ENCODE results near the gene C1GALT1.
"Not testable (repeated sequence)": the region's sequence is repeated elsewhere in the genome, so short reads cannot be mapped to it uniquely, and the experiment has no call there.

C1GALT1 gene

DNA sequence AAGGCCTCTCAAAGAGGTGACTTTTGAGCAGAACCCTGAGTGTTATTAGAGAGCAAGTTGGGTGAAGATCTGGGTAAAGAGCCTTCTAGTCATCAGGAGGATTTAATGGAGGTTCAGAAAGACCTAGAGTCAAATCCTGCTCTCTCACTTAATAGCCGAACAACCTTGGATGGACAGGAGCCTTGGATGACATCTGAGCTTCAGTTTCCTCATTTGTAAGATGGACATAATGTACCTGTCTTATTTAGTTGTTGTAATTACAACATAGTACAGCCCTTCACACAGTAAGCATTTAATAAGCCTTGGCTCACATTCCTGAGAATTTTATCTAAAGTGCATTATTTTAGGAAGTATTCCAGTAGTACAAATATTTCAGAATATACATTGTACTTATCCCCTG lies 57.0 kb downstream of the C1GALT1 start:
- DNase-seq = no peak

DNA sequence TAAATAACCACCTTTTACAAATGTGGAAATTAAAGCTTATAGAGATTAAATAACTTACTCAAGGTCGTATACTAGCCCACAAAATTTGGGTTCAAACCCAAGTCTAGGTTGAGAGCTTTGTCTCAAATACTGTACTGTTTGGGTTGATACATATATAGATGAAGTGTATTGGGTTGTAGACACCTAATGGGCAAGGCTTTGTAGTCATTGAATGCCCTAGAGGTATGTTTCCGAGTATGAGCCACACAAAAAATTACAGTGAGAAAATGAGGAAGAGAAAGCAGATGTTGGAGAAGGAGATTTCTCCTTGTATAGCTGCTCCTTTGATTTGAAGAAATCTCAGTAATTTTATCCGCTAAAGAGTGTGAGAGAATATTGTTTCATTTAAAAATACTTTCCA lies 60.6 kb downstream of the C1GALT1 start:
- no peak for DNase-seq

DNA sequence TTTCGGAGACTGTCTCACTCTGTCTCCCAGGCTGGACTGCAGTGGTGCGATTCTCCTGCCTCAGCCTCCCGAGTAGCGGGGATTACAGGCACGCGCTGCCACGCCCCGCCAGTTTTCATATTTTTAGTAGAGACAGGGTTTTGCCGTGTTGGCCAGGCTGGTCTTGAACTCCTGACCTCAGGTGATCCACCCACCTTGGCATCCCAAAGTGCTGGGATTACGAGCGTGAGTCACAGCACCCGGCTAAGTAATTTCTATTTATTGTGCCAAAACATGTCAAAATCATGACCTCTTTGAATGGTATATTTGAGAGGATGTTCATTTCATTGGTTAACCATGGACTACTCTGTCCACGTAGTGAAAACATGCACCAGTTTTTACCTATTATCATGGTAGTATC lies 62.9 kb downstream of the C1GALT1 start:
- DNase-seq = not testable (repeated sequence)

DNA sequence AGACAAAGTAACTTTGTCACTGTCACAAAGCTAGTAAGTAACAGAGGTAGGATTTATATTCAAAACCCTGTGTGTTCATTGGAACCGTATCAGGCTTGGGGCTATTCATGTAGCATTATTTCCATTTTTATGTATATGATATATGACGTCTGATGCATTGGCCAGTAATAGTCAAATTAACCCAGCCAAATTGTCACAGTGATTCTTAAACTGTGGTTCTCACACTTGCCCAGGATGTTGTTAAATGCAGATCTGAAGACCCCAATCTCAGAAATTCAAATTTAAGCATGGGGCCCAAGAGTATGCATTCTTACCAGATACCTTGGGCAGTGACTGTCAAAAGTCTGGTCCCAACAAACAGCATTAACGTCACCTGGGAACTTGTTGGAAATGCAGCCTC lies 63.9 kb downstream of the C1GALT1 start:
- no peak for DNase-seq

DNA sequence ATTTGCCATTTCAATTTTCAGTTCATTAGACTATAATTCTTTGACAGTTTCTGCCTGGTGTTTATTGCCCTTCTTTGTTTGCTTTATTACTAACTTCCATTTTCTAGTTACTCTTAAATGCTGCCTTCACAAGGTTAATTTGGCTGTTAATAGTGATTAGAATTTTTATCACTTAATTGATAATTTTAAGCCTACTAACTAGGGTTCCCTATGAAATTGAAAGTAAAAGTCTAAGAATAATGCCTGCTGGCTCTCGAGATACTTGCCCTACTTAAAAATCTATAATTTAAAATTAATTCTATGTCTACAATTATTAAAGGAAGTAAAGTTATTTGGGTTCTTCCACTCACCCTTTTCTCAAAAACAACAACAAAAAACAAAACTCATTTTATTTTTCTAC lies 65.3 kb downstream of the C1GALT1 start:
- DNase-seq = no peak

DNA sequence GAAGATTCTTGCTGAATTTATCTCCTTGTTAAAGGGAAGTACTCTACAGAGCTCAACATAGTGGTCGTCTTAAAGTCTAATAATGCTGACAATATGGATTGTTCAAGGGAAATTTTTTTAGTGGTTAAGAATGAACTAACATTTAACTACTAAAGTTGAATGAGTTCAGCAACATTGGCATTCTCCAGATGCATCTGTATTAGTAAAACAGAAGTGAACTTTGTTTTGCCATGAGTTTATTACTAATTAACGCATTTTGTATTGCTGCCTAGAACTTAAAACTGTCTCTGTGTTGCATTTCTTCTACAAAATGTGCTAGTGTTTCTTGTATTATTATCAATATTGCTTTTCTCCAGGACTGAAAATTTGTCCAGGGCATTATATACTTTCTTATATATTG lies 67.5 kb downstream of the C1GALT1 start:
- DNase-seq = no peak

DNA sequence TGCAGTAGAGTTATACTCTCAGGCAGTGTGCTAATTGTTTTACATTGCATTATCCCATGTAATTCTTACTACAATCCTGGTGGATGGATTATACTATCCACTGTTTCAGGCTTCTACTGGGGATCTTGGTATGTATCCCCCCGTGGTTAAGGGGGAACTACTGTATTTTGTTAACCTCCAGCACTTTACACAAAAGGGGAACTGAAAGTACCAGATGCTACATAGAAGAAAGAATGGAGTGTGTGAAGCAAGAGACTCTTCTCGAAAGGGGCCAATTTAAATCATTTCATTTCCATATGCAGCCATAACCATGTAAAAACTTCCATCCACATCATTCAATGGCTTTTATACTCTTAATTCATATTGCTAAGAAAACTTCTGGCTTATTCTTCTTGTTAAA lies 69.4 kb downstream of the C1GALT1 start:
- no peak for DNase-seq

DNA sequence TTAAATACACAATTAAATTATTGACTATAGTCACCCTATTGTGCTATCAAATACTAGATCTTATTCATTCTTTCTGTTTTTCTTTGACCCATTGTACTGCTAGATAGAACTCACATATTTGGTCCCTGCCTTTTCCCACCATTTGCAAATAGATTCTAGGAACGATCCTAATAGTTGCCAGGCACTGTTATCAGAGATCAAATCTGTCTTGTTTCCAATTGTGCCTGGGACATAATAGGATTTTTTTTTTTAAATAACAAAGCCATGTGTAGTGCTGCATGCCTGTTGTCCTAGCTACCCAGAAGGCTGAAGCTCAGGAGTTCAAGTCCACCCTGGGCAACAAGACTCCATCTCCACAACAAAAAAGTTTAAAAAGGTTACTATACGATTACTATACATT lies 72.0 kb downstream of the C1GALT1 start:
- no peak for DNase-seq

DNA sequence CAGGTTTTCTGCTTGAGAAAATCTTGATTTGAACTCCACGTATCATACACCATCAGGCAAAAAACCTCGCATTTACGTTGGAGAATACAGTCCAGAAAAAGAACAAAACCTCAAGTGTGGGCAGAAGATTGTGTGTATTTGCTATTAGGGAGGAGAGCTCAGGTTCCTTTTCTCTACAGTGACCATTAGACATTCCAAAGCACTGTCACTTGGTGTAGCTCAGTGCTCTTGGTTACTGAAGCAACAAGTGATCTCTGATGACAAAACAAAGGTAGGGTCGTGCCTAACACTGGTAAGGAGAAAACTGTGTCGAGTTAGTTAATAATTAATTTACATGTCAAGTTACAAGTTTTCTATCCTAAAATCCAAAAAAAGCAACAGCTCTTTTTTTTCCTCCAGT lies 72.6 kb downstream of the C1GALT1 start:
- DNase-seq = no peak

DNA sequence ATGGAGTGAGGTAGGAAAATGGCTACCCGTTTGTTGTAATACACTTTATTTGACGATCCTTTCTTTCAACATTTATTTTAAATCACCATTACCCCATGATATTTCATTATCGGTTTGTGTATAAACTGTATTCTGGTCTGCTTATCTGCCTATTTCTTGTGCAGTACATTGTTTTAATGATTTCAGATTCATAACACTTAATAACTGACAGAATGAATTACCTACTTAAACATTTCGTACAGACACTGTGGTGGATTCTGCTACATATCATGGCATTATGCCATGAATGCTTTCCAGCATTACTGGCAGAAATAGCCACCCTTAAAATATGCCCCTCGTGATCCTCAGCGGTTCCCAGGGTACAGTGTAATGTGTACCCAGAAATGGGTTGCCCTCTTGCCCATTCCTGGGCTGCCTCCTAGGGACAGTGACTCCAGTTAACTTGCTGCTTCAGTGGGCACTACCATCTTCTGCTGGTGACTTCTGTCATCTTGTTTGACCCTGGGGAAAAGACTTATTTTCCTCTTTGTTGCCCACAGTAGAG lies 74.5 kb downstream of the C1GALT1 start:
- DNase-seq = no peak

DNA sequence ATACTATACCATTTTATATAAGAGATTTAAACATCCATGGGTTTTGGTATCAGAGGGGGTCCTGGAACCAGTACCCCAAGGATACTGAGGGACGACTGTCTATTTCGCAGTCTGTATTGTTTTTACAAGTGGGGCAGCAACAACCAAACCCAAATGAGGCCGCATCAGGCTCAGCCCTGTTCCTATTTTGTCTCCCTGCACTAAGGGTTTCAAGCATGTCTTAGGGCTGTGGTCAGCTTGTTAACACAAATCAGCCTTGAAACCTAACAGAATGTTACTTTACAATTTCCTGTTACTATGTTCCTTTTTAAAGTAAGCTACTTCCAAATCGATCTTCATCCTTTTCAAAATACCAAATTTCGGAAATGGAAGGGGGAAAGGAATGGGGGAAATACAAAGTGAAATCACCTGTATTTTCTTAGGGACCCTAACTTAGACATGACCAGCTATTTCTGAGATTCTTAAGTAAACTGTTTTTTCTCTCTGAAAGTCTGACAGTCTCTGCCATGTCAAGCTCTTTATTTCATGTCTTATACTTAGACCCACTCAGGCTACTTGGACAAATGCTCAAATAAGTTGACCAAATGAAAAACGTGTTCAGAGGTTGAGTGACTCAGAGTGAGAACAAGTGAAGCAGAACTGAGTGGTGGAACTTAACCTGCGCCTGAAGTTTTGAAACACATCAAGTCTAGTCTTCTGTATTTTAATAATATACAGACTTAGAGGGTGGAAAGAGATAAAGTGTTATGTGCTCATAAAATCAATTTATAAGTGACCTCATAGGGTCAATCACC lies 75.8 kb downstream of the C1GALT1 start:
- DNase-seq = no peak

DNA sequence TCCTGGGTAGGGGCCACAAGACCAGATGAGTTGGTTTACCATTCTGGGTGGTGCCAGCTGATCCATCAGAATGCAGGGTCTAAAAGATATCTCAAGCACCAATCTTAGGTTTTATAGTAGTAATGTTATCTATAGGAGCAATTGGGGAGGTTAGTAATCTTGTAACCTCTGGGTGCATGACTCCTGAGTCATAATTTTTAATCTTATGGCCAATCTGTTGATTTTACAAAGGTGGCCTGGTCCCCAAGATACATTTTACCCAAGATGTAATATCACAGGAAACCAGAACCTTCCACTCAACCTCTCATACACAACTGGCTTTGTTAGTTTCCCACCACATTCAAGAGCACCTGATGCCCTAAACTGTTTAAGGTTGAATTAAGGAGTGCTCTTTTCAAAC lies 79.5 kb downstream of the C1GALT1 start:
- no peak for DNase-seq

DNA sequence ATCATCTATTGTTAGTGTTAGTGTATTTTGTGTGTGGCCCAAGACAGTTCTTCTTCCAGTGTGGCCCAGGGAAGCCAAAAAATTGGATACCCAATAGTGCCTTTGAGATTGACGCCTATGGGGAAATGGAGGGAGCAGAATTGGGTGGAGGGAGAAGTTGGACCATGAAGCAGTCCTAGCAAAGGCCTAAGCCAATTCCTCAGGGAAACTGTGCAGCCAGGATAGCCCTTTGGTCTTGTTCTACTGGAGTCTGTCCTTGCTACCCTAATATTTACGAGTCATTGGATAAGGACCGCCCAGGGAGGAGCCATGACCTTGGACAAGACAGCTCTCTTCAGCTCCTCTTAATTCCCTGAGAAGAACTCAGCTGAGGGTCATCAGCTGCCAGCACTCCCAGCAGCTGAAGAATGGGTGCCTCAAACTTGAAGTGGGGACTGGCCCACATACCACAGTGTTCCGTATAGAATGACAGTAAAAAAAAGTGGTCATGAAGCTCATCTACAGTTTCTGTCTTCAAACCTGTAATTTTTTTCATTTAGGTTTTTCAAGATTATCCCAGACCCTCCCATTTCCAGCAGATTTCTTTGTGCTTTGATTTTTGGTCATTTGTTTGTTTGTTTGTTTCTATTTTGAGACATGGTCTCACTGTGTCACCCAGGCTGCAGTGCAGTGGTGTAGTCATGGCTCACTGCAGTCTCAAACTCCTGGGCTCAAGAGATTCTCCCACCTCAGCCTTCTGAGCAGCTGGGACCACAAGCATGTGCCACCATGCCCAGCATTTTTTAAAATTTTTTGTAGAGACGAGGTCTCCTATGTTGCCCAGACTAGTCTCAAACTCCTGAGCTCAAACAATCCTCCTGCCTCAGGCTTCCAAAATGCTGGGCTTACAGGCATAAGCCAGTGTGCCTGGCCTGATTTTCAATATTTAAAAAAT lies 81.2 kb downstream of the C1GALT1 start:
- DNase-seq = no peak

DNA sequence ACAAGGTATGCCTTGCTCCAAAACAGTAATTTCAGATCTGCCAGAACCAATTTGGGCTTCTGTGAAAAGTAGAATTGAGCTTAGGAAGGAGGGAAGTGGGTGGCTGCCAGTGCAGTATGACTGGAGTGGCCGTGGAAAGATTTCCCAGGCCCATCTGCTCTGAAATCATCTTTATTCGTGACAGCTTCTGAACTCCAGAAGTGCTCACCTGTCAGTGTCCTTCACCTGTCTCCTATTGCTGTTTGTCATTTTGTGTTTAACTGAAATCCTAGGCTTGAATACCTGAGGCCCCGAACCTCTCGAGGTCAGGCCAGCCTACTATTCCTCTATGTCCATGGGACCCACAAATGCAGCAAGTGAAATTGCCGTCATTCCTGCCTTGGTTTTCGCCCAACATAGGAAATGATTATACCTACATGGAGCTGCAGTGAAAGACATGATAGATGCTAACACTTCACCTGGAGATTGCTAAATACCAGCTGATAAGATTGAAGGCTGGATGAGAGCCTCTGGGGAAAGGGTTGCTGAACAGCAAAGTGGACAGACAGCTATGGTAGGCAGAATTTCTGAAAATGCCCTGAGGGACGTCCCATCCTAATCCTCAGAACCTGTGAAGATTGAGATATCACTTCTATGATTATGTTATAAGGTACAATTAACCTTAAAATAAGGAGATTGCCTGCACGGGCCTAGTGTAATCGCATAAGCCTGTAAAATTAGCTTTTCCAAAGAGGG lies 82.1 kb downstream of the C1GALT1 start:
- DNase-seq = no peak

DNA sequence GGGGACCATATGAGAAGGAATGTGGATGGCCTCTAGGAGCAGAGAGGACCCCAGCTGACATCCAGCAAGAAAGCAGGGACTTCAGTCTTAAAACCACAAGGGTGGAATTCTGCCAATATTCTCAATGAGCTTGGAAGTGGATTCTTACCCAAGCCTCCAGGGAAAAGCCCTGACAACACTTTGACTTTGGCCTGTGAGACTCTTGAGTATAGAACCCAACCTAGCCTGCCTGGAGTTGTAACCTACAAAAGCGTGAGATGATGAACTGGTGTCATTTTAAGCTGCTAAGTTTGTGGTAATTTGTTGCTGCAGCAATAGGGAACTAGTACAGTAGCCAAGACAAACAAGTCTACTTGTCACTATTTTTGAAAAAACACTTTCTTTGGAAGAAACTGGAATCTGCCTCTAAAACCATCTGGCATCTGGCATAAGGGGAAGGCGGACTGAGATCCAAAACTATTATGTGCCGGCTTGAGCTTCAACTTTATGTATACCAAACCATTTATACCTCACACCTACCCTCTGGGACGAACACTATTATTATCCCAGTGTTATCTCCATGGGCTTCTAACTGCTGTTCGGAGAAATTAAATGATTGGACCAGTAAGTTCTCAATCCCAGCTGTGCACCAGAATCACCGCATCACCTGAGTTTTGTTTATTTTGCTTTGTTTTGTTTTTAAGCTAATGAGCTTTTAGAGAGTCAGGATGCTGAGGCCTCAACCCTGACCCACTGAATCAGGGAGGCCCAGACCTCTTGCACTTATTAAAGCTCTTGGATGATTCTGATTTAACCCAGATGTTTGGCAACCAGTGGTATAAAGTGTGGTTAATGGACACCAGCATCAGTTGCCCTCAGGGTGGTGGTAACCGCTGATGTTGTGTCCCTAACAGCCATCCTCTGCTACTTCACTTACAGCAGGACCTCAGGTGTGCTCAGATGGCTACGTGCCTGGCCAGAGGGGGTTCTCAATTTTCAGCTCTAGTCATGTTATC lies 83.0 kb downstream of the C1GALT1 start:
- no peak for DNase-seq

DNA sequence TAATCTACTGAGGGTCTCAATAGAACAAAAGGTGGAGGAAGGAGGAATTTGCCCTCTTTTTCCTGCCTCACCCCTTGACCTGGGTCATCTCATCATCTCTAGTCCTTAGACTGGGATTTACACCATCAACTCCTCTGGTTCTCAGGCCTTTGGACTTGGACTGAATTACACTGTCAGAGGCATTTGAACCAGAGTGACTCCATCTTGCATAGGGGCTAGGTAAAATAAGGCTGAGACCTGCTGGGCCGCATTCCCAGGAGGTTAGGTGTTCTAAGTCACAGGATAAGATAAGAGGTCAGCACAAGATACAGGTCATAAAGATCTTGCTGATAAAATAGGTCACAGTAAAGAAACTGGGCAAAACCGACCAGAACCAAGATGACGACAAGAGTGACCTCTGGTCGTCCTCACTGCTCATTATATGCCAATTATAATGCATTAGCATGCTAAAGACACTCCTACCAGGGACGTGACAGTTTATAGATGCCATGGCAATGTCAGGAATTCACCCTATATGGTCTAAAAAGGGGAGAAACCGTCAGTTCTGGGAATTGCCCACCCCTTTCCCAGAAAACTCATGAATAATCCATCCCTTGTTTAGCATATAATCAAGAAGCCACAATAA lies 84.0 kb downstream of the C1GALT1 start:
- DNase-seq = no peak

DNA sequence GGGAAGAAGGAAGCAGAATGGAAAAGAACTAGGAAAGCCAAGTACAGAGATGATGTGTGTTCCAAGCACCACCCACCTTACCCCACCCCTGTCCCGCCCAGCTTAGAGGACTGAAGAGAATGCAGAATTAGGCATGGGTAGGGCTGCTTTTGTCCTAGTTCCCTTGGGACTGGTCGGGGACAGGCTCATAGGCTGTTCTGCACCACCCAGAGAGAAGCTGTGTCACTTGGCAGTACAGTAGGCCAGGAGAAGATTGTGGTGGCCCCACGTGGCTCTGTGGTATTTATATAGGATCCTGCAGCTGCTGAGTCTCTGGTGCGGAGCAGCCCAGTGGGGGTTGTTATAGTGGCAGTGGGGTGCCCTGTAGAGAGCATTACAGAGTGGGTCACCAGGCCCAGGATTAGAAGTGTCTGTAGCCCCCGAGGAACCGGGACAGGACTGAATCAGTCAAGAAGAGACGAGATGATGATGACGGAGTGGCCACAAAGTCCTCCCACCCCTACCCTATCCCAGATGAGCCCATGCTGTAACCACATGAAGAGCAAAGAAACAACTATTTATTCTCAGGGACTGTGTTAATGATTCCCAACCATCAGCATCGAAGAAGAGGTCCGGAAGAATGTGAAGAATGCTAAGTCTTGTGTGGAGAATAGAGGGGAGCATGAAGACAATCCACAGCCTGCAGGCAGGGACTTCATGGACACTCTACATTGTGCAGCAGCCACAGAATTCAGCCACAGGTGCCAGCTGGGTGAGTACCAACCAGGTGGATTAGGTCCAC lies 88.9 kb downstream of the C1GALT1 start:
- no peak for DNase-seq

DNA sequence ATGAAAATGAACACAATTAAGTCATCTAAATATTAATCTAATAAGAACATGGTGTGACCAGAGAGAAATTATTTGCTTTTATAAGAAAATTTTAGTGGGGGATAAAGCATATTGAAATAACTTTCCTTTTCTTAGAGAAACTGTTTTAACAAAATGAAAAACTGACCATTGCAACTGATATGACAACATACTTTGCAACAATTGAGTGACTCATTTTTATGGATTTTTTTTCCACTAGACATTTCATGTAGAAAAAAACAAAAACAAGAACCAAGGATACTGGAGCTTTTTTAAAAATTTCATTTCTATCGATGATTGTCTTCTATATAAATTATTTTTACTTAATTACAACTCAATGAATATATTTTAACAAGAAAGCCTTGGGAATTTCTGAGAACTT lies 90.0 kb downstream of the C1GALT1 start:
- DNase-seq = no peak

DNA sequence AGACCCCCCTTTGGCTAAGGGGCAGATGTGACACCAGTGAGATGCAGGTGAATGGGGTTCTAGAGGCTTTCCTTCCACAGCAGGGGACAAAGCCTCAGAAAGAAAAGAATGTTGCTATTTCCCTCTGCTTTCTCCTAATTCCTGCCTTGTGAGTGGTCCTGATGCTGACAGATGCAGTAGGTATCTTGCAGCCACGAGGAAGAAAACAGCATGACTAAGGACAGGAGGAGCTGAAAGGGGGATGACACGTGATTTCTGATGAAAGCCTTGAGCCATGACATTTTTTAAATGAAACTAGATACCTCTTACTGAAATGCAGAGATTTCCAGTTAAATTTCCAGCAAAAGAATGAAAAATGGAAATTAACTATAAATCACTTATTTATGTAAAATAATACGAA lies 92.4 kb downstream of the C1GALT1 start:
- no peak for DNase-seq

DNA sequence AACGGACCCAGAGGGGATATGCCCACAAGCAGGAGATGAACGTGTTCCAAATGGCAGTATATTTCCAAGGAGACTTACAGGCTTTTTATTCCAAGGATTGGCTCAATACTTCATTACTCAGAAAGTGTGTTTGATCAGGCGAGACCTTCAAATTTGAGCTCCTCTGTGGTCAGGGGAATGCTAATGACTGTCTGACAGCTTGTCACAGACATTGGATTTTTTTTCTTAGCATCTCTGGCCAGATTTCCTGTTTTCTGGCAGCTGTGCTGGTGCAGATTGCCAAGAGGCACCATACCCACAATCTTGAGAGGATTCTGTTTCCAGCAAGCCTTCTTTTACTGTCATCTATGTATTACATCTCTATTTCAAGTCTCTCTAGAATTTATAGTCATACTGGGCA lies 93.8 kb downstream of the C1GALT1 start:
- DNase-seq = no peak
